ENCODE results near the gene LAMC1.

- TF ChIP-seq CTCF (IDR thresholded peaks at IDR 0.05; ENCODE audit: insufficient read depth, low read length, poor library complexity, severe bottlenecking) (no peak), EZH2phosphoT487 (conservative IDR thresholded peaks at IDR 0.05; ENCODE audit: low read length) (no peak)
Observed at GRCh38 chr1:183142171-183142570, 119.0 kb downstream of the LAMC1 start.
